Cardiac muscle cell (in vitro differentiated cells and primary cell): ENCODE results near the gene PAX6. TPM values are rescaled to one million over a fixed set of nuclear protein-coding genes. Genes with fewer than 3 reads are reported as not detected.

Source experiments
- DNase-seq, 2 donors: peaks; one replicate each; pipeline versions ENCODE4 v3.0.0 to v3.0.0-alpha.2; 2010 to 2017; ENCODE audit warnings: low read depth in 1 of 2, low spot score in 1 of 2
- H3K27ac ChIP-seq: fragments of 200-600 bp; sonication (generic); 2 replicates; pipeline ENCODE4 v1.5.1; 2016
- H3K27me3 ChIP-seq: fragments of 200-600 bp; sonication (generic); 2 replicates; pipeline ENCODE4 v1.6.0; 2016; ENCODE audit warnings: control low read depth
- H3K36me3 ChIP-seq: fragments of 200-600 bp; sonication (generic); 2 replicates; pipeline ENCODE4 v1.5.1; 2016; ENCODE audit warnings: control low read depth
- H3K4me1 ChIP-seq: fragments of 200-600 bp; sonication (generic); 2 replicates; pipeline ENCODE4 v1.8.1; 2017; ENCODE audit warnings: low read depth, mild to moderate bottlenecking, mixed run types
- H3K4me3 ChIP-seq: fragments of 200-600 bp; sonication (generic); 2 replicates; pipeline ENCODE4 v1.5.1; 2016; ENCODE audit warnings: mild to moderate bottlenecking
- H3K9me3 ChIP-seq: fragments of 200-600 bp; sonication (generic); 2 replicates; pipeline ENCODE4 v1.5.1; 2017; ENCODE audit warnings: low read depth, mild to moderate bottlenecking, control low read depth
- polyA plus RNA-seq: library from polyadenylated mRNA; unstranded; fragments of >200 nt; fragmentation: Nextera tagmentation; extraction: Ambion mirVana; gene quantifications from 2 replicates; pipeline ENCODE4 v1.2.1, GENCODE V29; 2016
- total RNA-seq: library from RNA; depleted of rRNA; stranded (reverse); fragments of >200 nt; gene quantifications from 2 replicates; pipeline ENCODE4 v1.2.3, GENCODE V29; 2016
- TF ChIP-seq, protein P1 (sequence below): IDR thresholded peaks from 2 replicates; pipeline ENCODE4 v1.5.1; 2012; ENCODE audit warnings: low read depth, mild to moderate bottlenecking, low read length

Gene PAX6
- total and polyA plus RNA-seq, 2 experiments from 2014 or later, result 0.56 to 1.1 TPM

DNA sequence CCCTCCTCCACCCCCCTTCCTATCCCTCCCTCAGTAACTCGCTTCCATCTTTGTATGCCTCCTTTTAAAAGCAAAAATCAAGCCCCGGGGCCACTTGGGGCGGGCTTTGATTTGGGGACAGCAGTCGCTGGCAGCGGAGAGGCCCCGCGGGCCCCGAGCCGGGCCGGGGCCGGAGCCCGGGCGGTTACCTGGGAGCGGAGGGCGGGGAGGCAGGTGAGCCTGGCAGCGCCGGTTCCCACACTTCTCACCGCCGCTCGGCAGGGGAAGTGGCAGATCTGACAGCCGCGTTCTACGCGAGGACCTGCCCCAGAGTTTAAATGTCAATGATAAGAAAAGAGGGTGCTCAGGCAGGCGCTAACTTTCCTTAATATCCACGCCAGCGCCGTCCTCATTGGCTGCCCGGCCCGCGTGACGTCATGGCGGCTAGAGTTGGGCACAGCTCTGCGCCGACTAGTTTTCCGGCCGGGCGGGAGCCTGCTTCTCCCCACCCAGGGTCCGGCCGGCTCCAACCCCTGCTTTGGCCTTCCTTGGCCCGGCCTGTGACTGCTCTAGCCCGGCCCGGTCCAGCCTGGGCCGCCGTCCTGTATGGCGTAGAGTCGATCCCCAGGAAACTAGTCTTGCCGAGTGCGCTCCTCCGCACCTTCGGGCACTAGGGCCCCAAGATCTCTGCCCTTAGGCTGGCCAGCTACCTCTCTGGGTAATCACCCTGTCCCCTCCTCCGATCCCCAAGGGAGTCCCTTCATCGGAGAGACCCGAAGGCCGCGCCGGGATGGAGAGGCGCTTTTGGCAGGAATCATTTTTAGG is 6.7 kb upstream of the PAX6 start:
- TF ChIP-seq, protein P1, sequence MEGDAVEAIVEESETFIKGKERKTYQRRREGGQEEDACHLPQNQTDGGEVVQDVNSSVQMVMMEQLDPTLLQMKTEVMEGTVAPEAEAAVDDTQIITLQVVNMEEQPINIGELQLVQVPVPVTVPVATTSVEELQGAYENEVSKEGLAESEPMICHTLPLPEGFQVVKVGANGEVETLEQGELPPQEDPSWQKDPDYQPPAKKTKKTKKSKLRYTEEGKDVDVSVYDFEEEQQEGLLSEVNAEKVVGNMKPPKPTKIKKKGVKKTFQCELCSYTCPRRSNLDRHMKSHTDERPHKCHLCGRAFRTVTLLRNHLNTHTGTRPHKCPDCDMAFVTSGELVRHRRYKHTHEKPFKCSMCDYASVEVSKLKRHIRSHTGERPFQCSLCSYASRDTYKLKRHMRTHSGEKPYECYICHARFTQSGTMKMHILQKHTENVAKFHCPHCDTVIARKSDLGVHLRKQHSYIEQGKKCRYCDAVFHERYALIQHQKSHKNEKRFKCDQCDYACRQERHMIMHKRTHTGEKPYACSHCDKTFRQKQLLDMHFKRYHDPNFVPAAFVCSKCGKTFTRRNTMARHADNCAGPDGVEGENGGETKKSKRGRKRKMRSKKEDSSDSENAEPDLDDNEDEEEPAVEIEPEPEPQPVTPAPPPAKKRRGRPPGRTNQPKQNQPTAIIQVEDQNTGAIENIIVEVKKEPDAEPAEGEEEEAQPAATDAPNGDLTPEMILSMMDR, result no peak
- Histone ChIP-seq H3K27me3 (peaks cover 100% of the 10 kb centered on the region), H3K27ac (no peak overlapping the region), H3K36me3 (no peaks in the 10 kb centered on the region), H3K9me3 (no peaks in the 10 kb centered on the region), H3K4me1 (peaks cover 2% of the 10 kb centered on the region), H3K4me3 (no peak overlapping the region)
- no peak for DNase-seq

GRCh38 chr11:31817054-31817620 is 6.0 kb upstream of the PAX6 start:
- TF ChIP-seq, protein P1, result no peak
- no peak for DNase-seq
- H3K4me1 ChIP-seq, result peaks cover 5% of the 10 kb centered on the region

GRCh38 chr11:31816468-31817053 is 5.4 kb upstream of the PAX6 start:
- DNase-seq, result no peak
- H3K9me3 ChIP-seq, result no peaks in the 10 kb centered on the region
- no peak overlapping the region for H3K4me3 ChIP-seq
- no peaks in the 10 kb centered on the region for H3K36me3 ChIP-seq
- TF ChIP-seq, protein P1, result no peak
- H3K27ac ChIP-seq, result no peak overlapping the region
- H3K4me1 ChIP-seq, result peaks cover 7% of the 10 kb centered on the region
- peaks cover 100% of the 10 kb centered on the region for H3K27me3 ChIP-seq

More at GRCh38 chr11:31817054-31817620, 6.0 kb upstream of the PAX6 start:
- Histone ChIP-seq H3K36me3 (no peaks in the 10 kb centered on the region), H3K27me3 (peaks cover 100% of the 10 kb centered on the region), H3K27ac (no peak overlapping the region), H3K9me3 (no peaks in the 10 kb centered on the region), H3K4me3 (no peak overlapping the region)

DNA sequence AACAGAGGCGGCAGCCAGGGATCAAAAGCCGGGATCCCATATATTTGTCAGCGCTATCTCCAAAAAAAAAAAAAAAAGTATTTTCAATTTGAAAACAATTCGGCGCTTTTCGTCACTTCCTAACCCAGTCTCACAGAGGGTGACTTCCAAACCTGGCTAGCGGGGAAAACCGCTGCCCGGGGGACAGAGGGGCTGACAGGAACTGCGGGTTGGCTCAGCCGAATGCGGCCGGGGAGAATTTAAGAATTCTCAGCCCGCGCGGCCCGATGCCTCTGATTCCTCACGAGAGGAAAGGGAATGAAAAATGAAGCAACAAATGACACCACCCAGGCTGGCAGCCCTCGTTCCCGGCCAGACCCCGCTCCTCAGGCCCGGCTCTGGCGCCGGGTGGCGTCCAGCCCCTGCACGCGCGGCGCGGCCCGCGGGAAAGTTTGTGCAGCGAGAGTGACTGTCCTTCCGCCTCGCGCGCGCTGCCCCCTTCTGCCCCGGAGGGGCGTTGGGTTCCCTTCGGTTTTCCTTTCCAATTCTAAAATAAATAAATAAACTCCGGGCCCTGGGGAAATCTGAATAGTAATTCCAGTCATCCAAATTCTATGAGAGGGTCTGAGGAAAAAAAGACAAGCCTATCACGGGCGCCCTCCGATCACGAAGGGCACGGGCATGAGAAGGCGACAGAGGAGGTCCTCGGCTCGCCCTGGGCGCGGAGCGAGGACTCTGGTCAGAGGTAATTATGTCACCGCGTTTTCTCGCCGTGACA is 4.8 kb upstream of the PAX6 start:
- Histone ChIP-seq H3K27me3 (peaks cover 100% of the 10 kb centered on the region), H3K4me3 (no peak overlapping the region), H3K36me3 (no peaks in the 10 kb centered on the region), H3K27ac (no peak overlapping the region), H3K9me3 (no peaks in the 10 kb centered on the region), H3K4me1 (peaks cover 10% of the 10 kb centered on the region)
- no peak for DNase-seq
- TF ChIP-seq, protein P1, result no peak

- peaks cover 12% of the 10 kb centered on the region for H3K4me1 ChIP-seq
- H3K27me3 ChIP-seq, result peaks cover 100% of the 10 kb centered on the region
- DNase-seq, result no peak
- no peak overlapping the region for H3K4me3 ChIP-seq
- H3K9me3 ChIP-seq, result no peaks in the 10 kb centered on the region
- TF ChIP-seq, protein P1, result no peak
- H3K27ac ChIP-seq, result no peak overlapping the region
- no peaks in the 10 kb centered on the region for H3K36me3 ChIP-seq
Observed at GRCh38 chr11:31814176-31814868, 3.2 kb upstream of the PAX6 start.
